Erythroblast (primary cell): ENCODE results near the gene ACOT7.

Source experiments
- GATA1 ChIP-seq: IDR thresholded peaks from 2 replicates; pipeline ENCODE4 v1.6.1; 2011; ENCODE audit warnings: low read depth, mild to moderate bottlenecking, control low read depth, low read length, moderate library complexity
- POLR2A ChIP-seq: IDR thresholded peaks from 2 replicates; pipeline ENCODE4 v1.6.1; 2011; ENCODE audit warnings: mild to moderate bottlenecking, low read length

GRCh38 chr1:6299557-6300165 is 93.9 kb downstream of the ACOT7 start:
- TF ChIP-seq POLR2A (no peak), GATA1 (no peak)
